Esophagus squamous epithelium (tissue), 4 donors: ENCODE data around the gene ZDHHC14.

Experiments used
- POLR2A ChIP-seq, 4 donors: fragments of 450-650 bp; IDR thresholded peaks; one replicate each; pipeline ENCODE4 v1.6.1; 2017; ENCODE audit warnings: antibody characterized with exemption in 4 of 4, mild to moderate bottlenecking in 4 of 4, moderate library complexity in 3 of 4
- TF ChIP-seq, protein P1 (sequence below), 6 experiments: fragments of 450-650 bp in 4 of 6; fragments of 200-600 bp in 2 of 6; sonication (generic) in 2 of 6; IDR thresholded peaks; one replicate each; pipeline ENCODE4 v1.5.1; 2016 to 2019; ENCODE audit warnings: antibody characterized with exemption in 6 of 6, mild to moderate bottlenecking in 4 of 6, moderate library complexity in 4 of 6

- TF ChIP-seq, protein P1, sequence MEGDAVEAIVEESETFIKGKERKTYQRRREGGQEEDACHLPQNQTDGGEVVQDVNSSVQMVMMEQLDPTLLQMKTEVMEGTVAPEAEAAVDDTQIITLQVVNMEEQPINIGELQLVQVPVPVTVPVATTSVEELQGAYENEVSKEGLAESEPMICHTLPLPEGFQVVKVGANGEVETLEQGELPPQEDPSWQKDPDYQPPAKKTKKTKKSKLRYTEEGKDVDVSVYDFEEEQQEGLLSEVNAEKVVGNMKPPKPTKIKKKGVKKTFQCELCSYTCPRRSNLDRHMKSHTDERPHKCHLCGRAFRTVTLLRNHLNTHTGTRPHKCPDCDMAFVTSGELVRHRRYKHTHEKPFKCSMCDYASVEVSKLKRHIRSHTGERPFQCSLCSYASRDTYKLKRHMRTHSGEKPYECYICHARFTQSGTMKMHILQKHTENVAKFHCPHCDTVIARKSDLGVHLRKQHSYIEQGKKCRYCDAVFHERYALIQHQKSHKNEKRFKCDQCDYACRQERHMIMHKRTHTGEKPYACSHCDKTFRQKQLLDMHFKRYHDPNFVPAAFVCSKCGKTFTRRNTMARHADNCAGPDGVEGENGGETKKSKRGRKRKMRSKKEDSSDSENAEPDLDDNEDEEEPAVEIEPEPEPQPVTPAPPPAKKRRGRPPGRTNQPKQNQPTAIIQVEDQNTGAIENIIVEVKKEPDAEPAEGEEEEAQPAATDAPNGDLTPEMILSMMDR (IDR thresholded peaks at IDR 0.05) = no peak
- no peak for TF ChIP-seq POLR2A (IDR thresholded peaks at IDR 0.05)
Observed at GRCh38 chr6:157627195-157627966, 246.4 kb downstream of the ZDHHC14 start.
